Measurements from ENCODE around the gene RTEL1. TPM values are rescaled to one million over a fixed set of nuclear protein-coding genes. Genes with fewer than 3 reads are reported as not detected.

The RTEL1 gene
- total RNA-seq, 2 donors from 2014 or later = 41.8 to 51.8 TPM

- Mint-ChIP-seq H3K4me1 (peaks cover 19% of the 10 kb centered on the region), H3K27me3 (no peaks in the 10 kb centered on the region), H3K9me3 (no peaks in the 10 kb centered on the region), H3K36me3 (ENCODE audit: low read depth) (peaks cover 19% of the 10 kb centered on the region), H3K4me3 (no peak overlapping the region), H3K27ac (no peak overlapping the region)
- no peak for ATAC-seq (replicated peaks)
Measured at GRCh38 chr20:63733579-63734081, 75.5 kb downstream of the RTEL1 start.

GRCh38 chr20:63734111-63734945 is 76.2 kb downstream of the RTEL1 start:
- ATAC-seq (replicated peaks) = no peak
- Mint-ChIP-seq H3K9me3 (no peaks in the 10 kb centered on the region), H3K36me3 (ENCODE audit: low read depth) (peaks cover 18% of the 10 kb centered on the region), H3K4me3 (no peak overlapping the region), H3K4me1 (peaks cover 17% of the 10 kb centered on the region), H3K27ac (no peak overlapping the region), H3K27me3 (no peaks in the 10 kb centered on the region)

DNA sequence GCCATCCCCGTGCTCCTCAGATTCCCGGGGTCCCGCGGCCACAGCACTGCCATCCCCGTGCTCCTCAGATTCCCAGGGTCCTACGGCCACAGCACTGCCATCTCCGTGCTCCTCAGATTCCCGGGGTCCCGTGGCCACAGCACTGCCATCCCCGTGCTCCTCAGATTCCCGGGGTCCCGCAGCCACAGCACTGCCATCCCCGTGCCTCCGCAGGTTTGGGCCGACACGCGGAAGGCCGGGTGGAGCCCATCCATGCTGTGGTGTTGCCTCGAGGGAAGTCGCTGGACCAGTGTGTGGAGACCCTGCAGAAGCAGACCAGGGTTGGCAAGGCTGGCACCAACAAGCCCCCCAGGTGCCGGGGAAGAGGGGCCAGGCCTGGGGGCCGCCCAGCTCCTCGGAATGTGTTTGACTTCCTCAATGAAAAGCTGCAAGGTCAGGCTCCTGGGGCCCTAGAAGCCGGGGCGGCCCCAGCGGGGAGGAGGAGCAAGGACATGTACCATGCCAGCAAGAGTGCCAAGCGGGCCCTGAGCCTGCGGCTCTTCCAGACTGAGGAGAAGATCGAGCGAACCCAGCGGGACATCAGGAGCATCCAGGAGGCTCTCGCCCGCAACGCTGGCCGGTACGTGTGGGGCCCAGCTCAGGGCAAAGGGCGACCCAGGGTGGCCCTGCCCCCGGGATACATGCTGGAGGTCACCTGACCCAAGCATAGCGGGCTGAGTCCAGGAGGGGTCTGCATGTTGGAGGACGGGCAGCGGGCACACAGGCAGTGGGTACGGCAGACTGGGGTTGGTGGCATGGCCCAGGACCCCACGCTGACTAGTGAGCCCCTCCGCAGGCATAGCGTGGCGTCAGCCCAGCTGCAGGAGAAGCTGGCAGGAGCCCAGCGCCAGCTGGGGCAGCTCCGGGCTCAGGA is 77.1 kb downstream of the RTEL1 start:
- Mint-ChIP-seq H3K4me3 (peak overlapping the region; percentile 66), H3K36me3 (ENCODE audit: low read depth) (peaks cover 13% of the 10 kb centered on the region), H3K27ac (no peak overlapping the region), H3K4me1 (peaks cover 13% of the 10 kb centered on the region), H3K27me3 (no peaks in the 10 kb centered on the region), H3K9me3 (no peaks in the 10 kb centered on the region)
- no peak for ATAC-seq (replicated peaks)

DNA sequence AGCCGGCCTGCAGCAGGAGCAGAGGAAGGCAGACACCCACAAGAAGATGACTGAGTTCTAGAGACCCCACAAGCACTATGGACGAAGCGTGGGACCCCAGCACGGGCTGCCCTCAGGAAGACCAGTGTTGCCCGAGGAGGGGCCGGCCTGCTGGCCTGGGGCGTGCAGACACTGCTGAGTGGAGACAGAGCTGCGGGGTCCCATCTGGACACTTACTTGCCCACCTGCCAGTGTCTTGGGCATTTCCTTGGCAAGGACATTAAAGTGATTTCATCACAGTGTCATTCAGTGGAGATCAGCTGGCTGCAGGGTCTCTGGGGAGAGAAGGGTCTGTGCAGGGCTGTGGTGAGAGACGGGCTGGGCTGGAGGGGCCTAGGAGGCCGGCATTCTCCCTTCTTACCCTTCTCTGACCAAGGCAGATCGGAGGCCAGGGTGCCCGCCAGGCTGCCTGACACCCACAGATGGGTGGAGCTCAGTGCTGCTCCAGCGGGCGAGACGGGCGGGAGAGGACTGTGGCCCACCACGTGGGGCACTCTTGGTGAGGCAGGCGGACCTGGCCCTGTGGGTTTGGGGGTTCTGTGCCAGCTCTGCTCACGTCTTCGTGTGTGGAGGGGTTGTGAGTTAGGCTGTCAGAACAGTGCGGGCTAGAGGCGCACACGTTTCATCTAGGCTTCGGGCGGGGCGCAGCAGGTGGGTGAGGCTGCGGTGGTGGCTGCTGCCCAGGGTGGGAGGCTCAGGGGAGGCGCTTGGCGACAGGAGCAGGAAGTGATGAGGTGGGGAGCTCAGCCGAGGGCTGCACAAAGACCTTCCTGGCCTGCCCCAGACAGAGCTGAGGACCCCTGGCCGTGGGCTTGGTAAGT is 78.0 kb downstream of the RTEL1 start, which contains the start of gene LIME1:
LIME1 (plus strand) TSS at position 806 of the 860 bp plus-strand sequence. CDS start 886 bp downstream, outside the sequence.
- peak within 1 kb of the TSS; percentile 66 for H3K4me3 Mint-ChIP-seq
- peak; percentile 15 for ATAC-seq (replicated peaks)
- peak within 1 kb of the TSS; percentile 49 for H3K27ac Mint-ChIP-seq
- no peaks in the 10 kb centered on the region for H3K27me3 Mint-ChIP-seq
- H3K36me3 Mint-ChIP-seq (ENCODE audit: low read depth) = peaks cover 13% of the 10 kb centered on the region
- H3K9me3 Mint-ChIP-seq = no peaks in the 10 kb centered on the region
- H3K4me1 Mint-ChIP-seq = peaks cover 13% of the 10 kb centered on the region

DNA sequence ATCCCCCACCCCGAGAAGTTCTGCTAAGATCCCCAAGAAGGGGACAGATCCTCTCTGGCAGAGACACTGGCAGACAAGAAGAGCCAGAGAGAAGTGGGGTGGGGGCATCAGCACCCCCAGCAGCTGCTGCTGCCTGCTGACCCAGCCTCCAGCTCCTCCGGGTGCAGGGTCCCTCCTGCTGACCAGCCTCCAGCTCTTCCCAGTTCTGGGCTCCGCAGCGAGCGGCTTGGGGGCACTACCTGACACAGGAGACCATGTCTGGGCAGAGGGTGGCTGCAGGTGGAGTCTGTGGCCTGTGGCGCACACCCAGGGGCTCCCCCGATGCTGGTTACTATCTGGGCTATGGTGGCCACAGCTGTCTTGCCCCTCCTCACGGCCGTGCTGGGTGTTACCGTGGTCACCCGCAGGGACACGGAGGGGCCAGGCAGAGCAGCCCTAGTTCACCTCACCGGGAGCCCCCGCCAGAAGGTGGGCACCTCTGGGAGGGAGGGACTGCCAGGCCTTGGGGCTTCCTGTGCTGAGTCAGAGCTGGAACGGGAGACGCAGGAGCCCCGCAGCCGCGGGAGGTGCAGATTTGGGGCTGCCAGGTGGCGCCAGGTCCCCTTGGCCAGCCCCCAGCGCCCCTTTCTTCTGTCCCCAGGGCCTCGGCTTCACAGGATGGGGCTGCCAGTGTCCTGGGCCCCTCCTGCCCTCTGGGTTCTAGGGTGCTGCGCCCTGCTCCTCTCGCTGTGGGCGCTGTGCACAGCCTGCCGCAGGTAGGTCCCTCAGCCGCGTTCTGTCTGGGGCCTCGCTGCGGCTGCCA is 79.0 kb downstream of the RTEL1 start:
- Mint-ChIP-seq H3K9me3 (no peaks in the 10 kb centered on the region), H3K27me3 (no peaks in the 10 kb centered on the region), H3K4me1 (peaks cover 13% of the 10 kb centered on the region), H3K27ac (peak overlapping the region; percentile 49), H3K36me3 (ENCODE audit: low read depth) (peaks cover 13% of the 10 kb centered on the region), H3K4me3 (peak overlapping the region; percentile 66)
- peak; percentile 20 for ATAC-seq (replicated peaks)

DNA sequence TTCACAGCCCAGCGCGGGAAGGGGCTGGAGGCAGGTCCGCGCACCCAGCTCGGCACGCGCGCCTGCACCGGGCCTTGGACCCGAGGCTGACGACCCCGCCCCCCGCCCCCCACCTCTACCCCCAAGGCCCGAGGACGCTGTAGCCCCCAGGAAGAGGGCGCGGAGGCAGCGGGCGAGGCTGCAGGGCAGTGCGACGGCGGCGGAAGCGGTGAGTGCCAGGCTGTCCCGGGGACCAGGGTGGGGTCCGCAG is 79.5 kb downstream of the RTEL1 start:
- H3K9me3 Mint-ChIP-seq = no peaks in the 10 kb centered on the region
- no peak overlapping the region for H3K27ac Mint-ChIP-seq
- H3K4me3 Mint-ChIP-seq = no peak overlapping the region
- no peaks in the 10 kb centered on the region for H3K27me3 Mint-ChIP-seq
- no peak for ATAC-seq (replicated peaks)
- H3K4me1 Mint-ChIP-seq = peaks cover 13% of the 10 kb centered on the region
- H3K36me3 Mint-ChIP-seq (ENCODE audit: low read depth) = peaks cover 13% of the 10 kb centered on the region

- Mint-ChIP-seq H3K9me3 (no peaks in the 10 kb centered on the region), H3K27me3 (no peaks in the 10 kb centered on the region), H3K4me1 (peaks cover 13% of the 10 kb centered on the region), H3K4me3 (peak overlapping the region; percentile 37), H3K36me3 (ENCODE audit: low read depth) (peaks cover 13% of the 10 kb centered on the region), H3K27ac (no peak overlapping the region)
- ATAC-seq (replicated peaks) = no peak
Measured at GRCh38 chr20:63737945-63738686, 80.0 kb downstream of the RTEL1 start.

GRCh38 chr20:63738687-63739129 is 80.6 kb downstream of the RTEL1 start:
- peak; percentile 7 for ATAC-seq (replicated peaks)
- Mint-ChIP-seq H3K27me3 (no peaks in the 10 kb centered on the region), H3K4me1 (peaks cover 10% of the 10 kb centered on the region), H3K27ac (no peak overlapping the region), H3K9me3 (no peaks in the 10 kb centered on the region), H3K36me3 (ENCODE audit: low read depth) (peaks cover 10% of the 10 kb centered on the region), H3K4me3 (peak overlapping the region; percentile 37)

GRCh38 chr20:63739130-63740069 is 81.3 kb downstream of the RTEL1 start, which contains the start of gene SLC2A4RG:
SLC2A4RG (plus strand) TSS chr20:63739776; CDS start chr20:63739913, 137 bp downstream.
- Mint-ChIP-seq H3K9me3 (no peaks in the 10 kb centered on the region), H3K27me3 (no peaks in the 10 kb centered on the region), H3K4me3 (peak within 1 kb of the TSS; percentile 37), H3K27ac (no peak within 1 kb of the TSS), H3K36me3 (ENCODE audit: low read depth) (peaks cover 6% of the 10 kb centered on the region), H3K4me1 (peaks cover 5% of the 10 kb centered on the region)
- peak; percentile 78 for ATAC-seq (replicated peaks)

DNA sequence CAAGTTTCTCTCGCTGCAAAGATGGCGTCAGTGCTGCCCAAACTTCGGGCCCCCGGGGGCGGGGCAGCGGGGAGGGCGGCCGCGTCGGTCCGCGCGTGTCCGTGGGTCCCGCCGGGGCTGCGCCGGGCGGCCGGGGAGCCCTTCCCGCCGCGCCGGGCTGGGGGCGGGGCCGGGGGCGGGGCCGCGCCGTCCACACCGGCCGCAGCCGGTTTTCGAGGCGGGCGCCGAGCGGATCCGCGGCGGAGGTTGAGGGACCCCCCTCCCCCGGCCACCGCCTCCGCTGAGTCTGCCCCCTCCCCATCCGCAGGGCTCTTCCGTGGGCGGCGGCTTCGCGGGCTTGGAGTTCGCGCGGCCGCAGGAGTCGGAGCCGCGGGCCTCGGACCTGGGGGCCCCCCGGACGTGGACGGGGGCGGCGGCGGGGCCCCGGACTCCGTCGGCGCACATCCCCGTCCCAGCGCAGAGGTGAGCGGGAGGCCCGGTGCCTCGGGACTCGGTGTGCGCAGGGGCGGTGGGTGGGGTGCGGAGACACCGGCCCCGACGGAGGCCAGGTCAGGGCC is 82.0 kb downstream of the RTEL1 start:
- peak; percentile 22 for ATAC-seq (replicated peaks)
- Mint-ChIP-seq H3K27ac (no peak overlapping the region), H3K27me3 (no peaks in the 10 kb centered on the region), H3K36me3 (ENCODE audit: low read depth) (peaks cover 6% of the 10 kb centered on the region), H3K9me3 (no peaks in the 10 kb centered on the region), H3K4me1 (peaks cover 5% of the 10 kb centered on the region), H3K4me3 (no peak overlapping the region)

DNA sequence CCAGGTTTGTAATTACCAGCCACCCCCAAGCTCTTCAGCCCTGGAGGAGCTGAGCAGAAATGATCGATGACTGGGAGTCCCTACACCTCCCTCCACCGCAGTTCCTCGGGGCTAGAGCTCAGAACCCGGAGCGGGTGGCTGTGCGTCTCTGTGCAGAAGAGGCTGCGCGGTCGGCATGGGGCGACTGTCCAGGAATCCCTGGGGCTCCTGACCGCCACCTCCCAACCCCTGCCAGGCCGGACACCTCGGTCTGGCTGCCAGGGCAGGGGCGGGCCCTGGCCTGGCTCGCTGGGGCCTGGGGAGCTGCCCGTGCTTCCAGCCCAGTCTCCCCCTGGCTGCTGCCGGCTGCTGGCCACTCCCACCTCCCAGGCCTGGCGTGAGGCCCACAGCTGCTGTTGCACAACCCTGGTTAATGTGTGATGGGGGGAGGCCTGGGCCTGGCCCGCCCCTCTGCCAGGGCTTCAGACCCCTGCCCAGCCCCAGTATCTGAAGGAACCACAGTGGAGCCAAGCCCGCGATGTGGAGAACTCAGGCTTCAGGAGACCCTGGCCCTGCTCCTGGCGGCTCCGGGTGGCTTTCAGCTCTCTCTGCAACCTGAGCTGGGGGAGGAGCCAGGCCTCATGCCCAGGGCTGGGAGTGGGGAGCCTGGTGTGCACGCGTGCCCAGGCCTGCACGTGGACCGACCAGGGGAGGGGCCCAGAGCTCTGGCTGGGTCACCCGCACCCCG is 82.7 kb downstream of the RTEL1 start:
- no peak overlapping the region for H3K27ac Mint-ChIP-seq
- no peaks in the 10 kb centered on the region for H3K9me3 Mint-ChIP-seq
- no peaks in the 10 kb centered on the region for H3K27me3 Mint-ChIP-seq
- ATAC-seq (replicated peaks) = peak; percentile 1
- peaks cover 5% of the 10 kb centered on the region for H3K36me3 Mint-ChIP-seq (ENCODE audit: low read depth)
- peaks cover 5% of the 10 kb centered on the region for H3K4me1 Mint-ChIP-seq
- H3K4me3 Mint-ChIP-seq = peak overlapping the region; percentile 34

All from activated T-helper 17 cell treated with anti-CD3 and anti-CD28 coated beads, Interleukin-2, amount 50 U/mL, for 72 hours (primary cell).